Endothelial cell of umbilical vein (primary cell): ENCODE data around the gene EID3. TPM values are rescaled to one million over a fixed set of nuclear protein-coding genes. Genes with fewer than 3 reads are reported as not detected.

Experiments
- BruUV-seq: library from RNA; stranded (reverse); fragments of 400-500 nt; replicated peaks from 2 replicates; lab custom pipeline; 2021; lab: Mats Ljungman, UMichigan
- CTCF ChIA-PET: fragments of 300-600, 350-600 bp; sonication (Branson Sonifier 250); formaldehyde crosslinking; loops from one replicate; lab custom pipeline; 2021; ENCODE audit warnings: antibody characterized with exemption, inconsistent platforms; lab: Charles Lee
- POLR2A ChIA-PET: fragments of 300-600, 350-600 bp; sonication (Branson Sonifier 250); formaldehyde crosslinking; loops from one replicate; lab custom pipeline; 2021; ENCODE audit warnings: antibody characterized with exemption, inconsistent platforms; lab: Charles Lee
- DNase-seq: peaks from one replicate; pipeline ENCODE4 v3.0.0-alpha.2; 2011; ENCODE audit warnings: low read depth, low spot score
- FAIRE-seq: peaks from 2 replicates; lab custom pipeline; 2011; peaks lifted over from hg19 to GRCh38; lab: Jason Lieb, UNC
- H2AFZ ChIP-seq: 2 replicates; pipeline ENCODE4 v1.6.0; 2012; ENCODE audit warnings: low read depth, low read length, control low read depth, inconsistent platforms
- H3K27ac ChIP-seq: 2 replicates; pipeline ENCODE4 v1.5.1; 2011; ENCODE audit warnings: low read depth, mild to moderate bottlenecking, control low read depth, low read length, moderate library complexity; ENCODE audit not compliant: insufficient read depth
- H3K27me3 ChIP-seq, 2 experiments: 2 replicates each; pipeline versions ENCODE4 v1.6.0 to v1.6.1; 2011; ENCODE audit warnings: low read length in 2 of 2, mixed read lengths in 1 of 2; ENCODE audit not compliant: control insufficient read depth in 2 of 2, insufficient read depth in 2 of 2
- H3K36me3 ChIP-seq, 2 experiments: 2 replicates in 1 of 2; 3 replicates in 1 of 2; pipeline ENCODE4 v1.5.1; 2011; ENCODE audit warnings: low read length in 2 of 2, mild to moderate bottlenecking in 1 of 2, moderate library complexity in 1 of 2; ENCODE audit not compliant: control insufficient read depth in 2 of 2, insufficient read depth in 2 of 2; ENCODE audit errors: extremely low read depth in 1 of 2
- H3K4me1 ChIP-seq: 3 replicates; pipeline ENCODE4 v1.5.1; 2011; ENCODE audit warnings: mild to moderate bottlenecking, low read length; ENCODE audit not compliant: control insufficient read depth, insufficient read depth; ENCODE audit errors: extremely low read depth
- H3K4me2 ChIP-seq: 2 replicates; pipeline ENCODE4 v1.6.1; 2011; ENCODE audit warnings: low read length, control low read depth, mixed read lengths; ENCODE audit not compliant: insufficient read depth
- H3K4me3 ChIP-seq, 3 experiments: fragments of 200-600 bp in 1 of 3; sonication (generic), shearing (Covaris generic) in 1 of 3; replicated peaks in 1 of 3; 2 replicates each; pipeline ENCODE4 v1.5.1; 2011 to 2016; ENCODE audit warnings: control low read depth in 3 of 3, low read length in 3 of 3, mild to moderate bottlenecking in 2 of 3, inconsistent platforms in 1 of 3, low read depth in 1 of 3, moderate library complexity in 1 of 3; ENCODE audit not compliant: insufficient read depth in 1 of 3
- H3K79me2 ChIP-seq: 2 replicates; pipeline ENCODE4 v1.6.0; 2012; ENCODE audit warnings: low read length, inconsistent platforms; ENCODE audit not compliant: control insufficient read depth, insufficient read depth
- H3K9ac ChIP-seq: replicated peaks from 2 replicates; pipeline ENCODE3; 2011; ENCODE audit warnings: low read length, control low read depth; ENCODE audit not compliant: insufficient read depth; ENCODE audit errors: extremely low read depth
- H3K9me1 ChIP-seq: replicated peaks from 3 replicates; pipeline ENCODE4 v1.6.0; 2011; ENCODE audit warnings: mild to moderate bottlenecking, low read length; ENCODE audit not compliant: control insufficient read depth, insufficient read depth; ENCODE audit errors: extremely low read depth
- H3K9me3 ChIP-seq: replicated peaks from 2 replicates; pipeline ENCODE4 v1.5.1; 2012; ENCODE audit warnings: low read length, inconsistent platforms; ENCODE audit not compliant: control insufficient read depth, insufficient read depth
- H4K20me1 ChIP-seq: replicated peaks from 2 replicates; pipeline ENCODE3; 2011; ENCODE audit warnings: mild to moderate bottlenecking, low read length; ENCODE audit not compliant: control insufficient read depth, insufficient read depth; ENCODE audit errors: extremely low read depth
- CTCF ChIP-seq, 2 donors: IDR thresholded peaks; 1 replicate in 1 of 2; 2 replicates in 1 of 2; pipeline ENCODE4 v1.5.1; 2011; ENCODE audit warnings: low read length in 2 of 2, mild to moderate bottlenecking in 2 of 2, moderate library complexity in 2 of 2, control low read depth in 1 of 2, inconsistent platforms in 1 of 2, low read depth in 1 of 2; ENCODE audit not compliant: insufficient read depth in 1 of 2; ENCODE audit errors: extremely low read depth in 1 of 2
- EZH2 ChIP-seq: IDR thresholded peaks from 2 replicates; pipeline ENCODE4 v1.6.1; 2012; ENCODE audit warnings: borderline replicate concordance, low read depth, mild to moderate bottlenecking, moderate library complexity, low read length, inconsistent platforms; ENCODE audit not compliant: severe bottlenecking
- FOS ChIP-seq: IDR thresholded peaks from 2 replicates; pipeline ENCODE4 v1.6.1; 2011; ENCODE audit warnings: mild to moderate bottlenecking, low read length, moderate library complexity, borderline replicate concordance; ENCODE audit not compliant: insufficient read depth
- GATA2 ChIP-seq: IDR thresholded peaks from 2 replicates; pipeline ENCODE4 v1.7.0; 2011; ENCODE audit warnings: low read depth, mild to moderate bottlenecking, moderate library complexity, mixed read lengths, low read length; ENCODE audit not compliant: insufficient read length, insufficient read depth
- JUN ChIP-seq: IDR thresholded peaks from 2 replicates; pipeline ENCODE4 v1.6.1; 2011; ENCODE audit warnings: borderline replicate concordance, low read depth; ENCODE audit not compliant: insufficient read length, insufficient read depth
- MAX ChIP-seq: IDR thresholded peaks from 2 replicates; pipeline ENCODE4 v1.6.1; 2011; ENCODE audit not compliant: insufficient read depth, insufficient read length
- MYC ChIP-seq: IDR thresholded peaks from one replicate; pipeline ENCODE4 v1.6.1; 2011; ENCODE audit warnings: mild to moderate bottlenecking, low read depth, low read length
- POLR2A ChIP-seq: IDR thresholded peaks from 2 replicates; pipeline ENCODE4 v1.6.1; 2012; ENCODE audit warnings: low read depth, mild to moderate bottlenecking, control low read depth, low read length
- POLR2AphosphoS5 ChIP-seq: IDR thresholded peaks from 2 replicates; pipeline ENCODE4 v1.6.1; 2012; ENCODE audit warnings: low read depth, mild to moderate bottlenecking, control low read depth, low read length, moderate library complexity; ENCODE audit not compliant: insufficient read depth
- dilution Hi-C: fragments of 300-500 bp; cut with MboI; formaldehyde crosslinking; loops from one replicate; pipeline ENCODE4 v1.15.0; 2019; ENCODE audit warnings: low sequenced_read_pairs; ENCODE audit not compliant: extremely low pct_ligation_motif_present
- intact Hi-C: fragments of 100-400 bp; cut with micrococcal nuclease; formaldehyde crosslinking; loops from one replicate; pipeline ENCODE4 v1.10.0; 2022
- polyA plus RNA-seq, 4 experiments: library from polyadenylated mRNA; depleted of rRNA in 3 of 4; stranded (reverse) in 3 of 4; unstranded in 1 of 4; fragments of >200 nt; gene quantifications; 2 replicates each; pipeline versions ENCODE4 v1.2.1 to v1.2.3, GENCODE V29; 2011 to 2012; ENCODE audit warnings: missing spikeins in 1 of 4
- total RNA-seq: library from RNA; stranded (reverse); gene quantifications from 2 replicates; pipeline ENCODE4 v1.2.3, GENCODE V29; 2021

Gene EID3
- total and polyA plus RNA-seq, 2 donors (not counting 3 experiments of a cell fraction or from before 2014, with no cell fraction given), result 1.5 to 14.5 TPM

- POLR2A ChIA-PET, result no interaction called here
- no peak overlapping the region for H3K4me2 ChIP-seq
- no peak overlapping the region for H3K27ac ChIP-seq
- dilution Hi-C loops (no loop called here), intact Hi-C loops (no loop called here)
- FAIRE-seq (no peak), DNase-seq (no peak)
- no peaks in the 10 kb centered on the region for H3K9me1 ChIP-seq
- no TSS peak for BruUV-seq
- no peak overlapping the region for H3K4me3 ChIP-seq
- no peaks in the 10 kb centered on the region for H3K9me3 ChIP-seq
- TF ChIP-seq POLR2A, result no peak
- TF ChIP-seq JUN, result no peak
- TF ChIP-seq EZH2, result no peak
- TF ChIP-seq MYC, result no peak
- TF ChIP-seq MAX, result no peak
- TF ChIP-seq GATA2, result no peak
- no peak for TF ChIP-seq POLR2AphosphoS5
- no peak for TF ChIP-seq CTCF (IDR thresholded peaks at IDR 0.05; ENCODE audit: extremely low read depth in 1 of 2, insufficient read depth in 1 of 2, low read depth in 1 of 2, low read length in 2 of 2)
- TF ChIP-seq FOS, result no peak
- H2AFZ ChIP-seq, result no peak overlapping the region
- CTCF ChIA-PET, result interaction anchor here (0.5 kb wide), 1 partner anchor 130 kb away, joined by 3 read pairs; no protein-coding TSS in a partner anchor
- H4K20me1 ChIP-seq, result no peaks in the 10 kb centered on the region
- no peaks in the 10 kb centered on the region for H3K27me3 ChIP-seq
- H3K79me2 ChIP-seq, result peaks cover 67% of the 10 kb centered on the region
- no peaks in the 10 kb centered on the region for H3K4me1 ChIP-seq
- peaks cover 38 to 56% of the 10 kb centered on the region in 2 experiments for H3K36me3 ChIP-seq
- H3K9ac ChIP-seq, result no peak overlapping the region
Measured at GRCh38 chr12:104337030-104337558, 33.6 kb downstream of the EID3 start.
